Type B pancreatic cell (in vitro differentiated cells): ENCODE data around the gene DHX8. TPM values are rescaled to one million over a fixed set of nuclear protein-coding genes. Genes with fewer than 3 reads are reported as not detected.

Source experiments
- DNase-seq: peaks from one replicate; pipeline ENCODE4 v3.0.0; 2021; ENCODE audit warnings: mixed read lengths; ENCODE audit not compliant: unreplicated experiment; ENCODE audit errors: extremely low spot score
- H3K27ac Mint-ChIP-seq: 2 replicates; pipeline ENCODE4 v1.8.0; 2021; ENCODE audit warnings: mild to moderate bottlenecking, mixed read lengths
- H3K27me3 Mint-ChIP-seq: 2 replicates; pipeline ENCODE4 v1.8.0; 2021; ENCODE audit warnings: mixed read lengths
- H3K36me3 Mint-ChIP-seq: 2 replicates; pipeline ENCODE4 v1.8.0; 2021; ENCODE audit warnings: mixed read lengths
- H3K4me1 Mint-ChIP-seq: one replicate; pipeline ENCODE4 v1.8.0; 2021; ENCODE audit warnings: mixed read lengths; ENCODE audit not compliant: unreplicated experiment
- H3K4me3 Mint-ChIP-seq: 2 replicates; pipeline ENCODE4 v1.8.0; 2021; ENCODE audit warnings: mild to moderate bottlenecking, mixed read lengths
- H3K9me3 Mint-ChIP-seq: 2 replicates; pipeline ENCODE4 v1.8.0; 2021; ENCODE audit warnings: mixed read lengths
- CTCF ChIP-seq: fragments of 200-600 bp; sonication (generic); conservative IDR thresholded peaks from 2 replicates; pipeline ENCODE4 v1.5.0; 2021; ENCODE audit warnings: antibody characterized with exemption, mild to moderate bottlenecking
- long read RNA-seq: library from polyadenylated mRNA; unstranded; transcript quantifications from one replicate; pipeline ENCODE4 v2.0.0, GENCODE V29; 2020
- total RNA-seq: library from RNA; stranded (reverse); gene quantifications from 2 replicates; pipeline ENCODE4 v1.2.1, GENCODE V29; 2021; ENCODE audit warnings: low replicate concordance

DHX8 gene
- total RNA-seq: 50.1 and 56.8 TPM in 2 replicates
- long read RNA-seq, full-length matches to known transcripts: 8 of 30 reads
- long read RNA-seq, partial matches to known transcripts: 11 of 30 reads
- long read RNA-seq, other reads (novel, unspliced or antisense): 11 of 30 reads

GRCh38 chr17:43483674-43484551 lies at the start of gene DHX8:
Gene DHX8 (plus strand): TSS chr17:43483975. CDS start chr17:43484038, 63 bp downstream.
- H3K9me3 Mint-ChIP-seq: no peaks in the 10 kb centered on the region
- TF ChIP-seq CTCF: peak; percentile 100
- H3K36me3 Mint-ChIP-seq: no peaks in the 10 kb centered on the region
- peak within 1 kb of the TSS; percentile 98 for H3K27ac Mint-ChIP-seq
- no peaks in the 10 kb centered on the region for H3K27me3 Mint-ChIP-seq
- peaks cover 19% of the 10 kb centered on the region for H3K4me1 Mint-ChIP-seq
- peak within 1 kb of the TSS; percentile 100 for H3K4me3 Mint-ChIP-seq
- DNase-seq: peak; percentile 99

GRCh38 chr17:43434902-43435319 lies 48.9 kb upstream of the DHX8 start:
- no peak for DNase-seq
- no peaks in the 10 kb centered on the region for H3K9me3 Mint-ChIP-seq
- H3K27me3 Mint-ChIP-seq: peaks cover 4% of the 10 kb centered on the region
- no peak for TF ChIP-seq CTCF
- no peak overlapping the region for H3K4me3 Mint-ChIP-seq
- peaks cover 20% of the 10 kb centered on the region for H3K4me1 Mint-ChIP-seq
- H3K36me3 Mint-ChIP-seq: no peaks in the 10 kb centered on the region
- no peak overlapping the region for H3K27ac Mint-ChIP-seq

DNA sequence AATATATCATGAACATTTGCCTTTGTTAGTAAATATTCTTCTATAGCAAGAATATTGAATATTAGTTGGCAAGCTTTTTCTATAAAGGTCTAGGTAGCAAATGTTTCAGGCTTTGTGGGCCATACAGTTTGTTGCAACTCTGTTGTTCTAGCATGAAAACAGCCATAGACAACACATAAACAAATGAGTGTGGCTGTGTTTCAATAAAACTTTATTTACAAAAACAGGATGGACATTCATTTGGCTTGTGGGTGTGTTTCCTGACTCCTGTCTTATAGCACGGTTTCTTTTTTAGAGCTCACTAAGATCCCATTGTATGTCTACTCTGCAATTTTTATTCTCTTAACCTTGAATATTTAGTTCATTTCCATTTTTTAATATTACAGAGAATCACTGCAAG lies 46.0 kb upstream of the DHX8 start:
- H3K27ac Mint-ChIP-seq: no peak overlapping the region
- H3K9me3 Mint-ChIP-seq: no peaks in the 10 kb centered on the region
- TF ChIP-seq CTCF: no peak
- no peaks in the 10 kb centered on the region for H3K27me3 Mint-ChIP-seq
- no peak overlapping the region for H3K4me3 Mint-ChIP-seq
- H3K36me3 Mint-ChIP-seq: no peaks in the 10 kb centered on the region
- no peak for DNase-seq
- peaks cover 5% of the 10 kb centered on the region for H3K4me1 Mint-ChIP-seq

GRCh38 chr17:43438626-43439025 lies 45.1 kb upstream of the DHX8 start:
- no peak overlapping the region for H3K27ac Mint-ChIP-seq
- TF ChIP-seq CTCF: no peak
- H3K4me1 Mint-ChIP-seq: peaks cover 5% of the 10 kb centered on the region
- no peak overlapping the region for H3K4me3 Mint-ChIP-seq
- no peaks in the 10 kb centered on the region for H3K27me3 Mint-ChIP-seq
- no peaks in the 10 kb centered on the region for H3K9me3 Mint-ChIP-seq
- H3K36me3 Mint-ChIP-seq: no peaks in the 10 kb centered on the region
- DNase-seq: no peak

GRCh38 chr17:43439041-43439440 lies 44.7 kb upstream of the DHX8 start:
- Mint-ChIP-seq H3K4me1 (peaks cover 8% of the 10 kb centered on the region), H3K36me3 (no peaks in the 10 kb centered on the region), H3K4me3 (no peak overlapping the region), H3K27me3 (no peaks in the 10 kb centered on the region), H3K27ac (no peak overlapping the region), H3K9me3 (no peaks in the 10 kb centered on the region)
- no peak for DNase-seq
- no peak for TF ChIP-seq CTCF
